ENCODE measurements around the gene TBATA. TPM values are rescaled to one million over a fixed set of nuclear protein-coding genes. Genes with fewer than 3 reads are reported as not detected.

TBATA gene
- total RNA-seq, 1 experiment from 2014 or later = not detected

DNA sequence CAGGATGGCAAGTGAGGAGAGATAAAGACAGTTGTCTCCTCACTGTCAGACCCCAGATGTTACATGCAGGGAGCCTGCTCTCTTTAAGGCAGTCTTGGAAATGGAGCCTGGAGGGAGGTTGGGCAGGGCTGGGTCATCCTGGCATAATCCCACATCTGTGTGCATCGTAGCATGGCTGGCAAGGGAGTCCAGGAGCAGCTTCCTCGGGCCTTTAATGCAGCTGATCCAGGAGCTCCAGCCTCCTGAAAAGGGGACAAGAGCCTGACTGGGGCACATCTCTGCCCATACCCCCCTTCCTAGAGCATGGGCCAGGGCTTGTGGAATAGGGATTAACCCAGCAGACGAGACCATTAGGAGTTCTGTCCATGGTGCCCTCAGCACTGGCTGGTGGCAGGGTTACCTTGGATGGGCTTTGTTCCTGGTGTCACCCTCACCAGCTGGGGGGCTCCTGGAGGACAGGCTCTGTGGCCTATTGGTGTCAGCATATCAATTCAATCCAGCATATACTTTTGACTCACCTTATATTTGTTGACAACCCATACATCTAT is 34.9 kb downstream of the TBATA start:
- H3K9me2 ChIP-seq (replicated peaks; ENCODE audit: low read length) = no peaks in the 10 kb centered on the region
- intact Hi-C loops (cut with micrococcal nuclease) = no loop called here
- TF ChIP-seq, protein P1, sequence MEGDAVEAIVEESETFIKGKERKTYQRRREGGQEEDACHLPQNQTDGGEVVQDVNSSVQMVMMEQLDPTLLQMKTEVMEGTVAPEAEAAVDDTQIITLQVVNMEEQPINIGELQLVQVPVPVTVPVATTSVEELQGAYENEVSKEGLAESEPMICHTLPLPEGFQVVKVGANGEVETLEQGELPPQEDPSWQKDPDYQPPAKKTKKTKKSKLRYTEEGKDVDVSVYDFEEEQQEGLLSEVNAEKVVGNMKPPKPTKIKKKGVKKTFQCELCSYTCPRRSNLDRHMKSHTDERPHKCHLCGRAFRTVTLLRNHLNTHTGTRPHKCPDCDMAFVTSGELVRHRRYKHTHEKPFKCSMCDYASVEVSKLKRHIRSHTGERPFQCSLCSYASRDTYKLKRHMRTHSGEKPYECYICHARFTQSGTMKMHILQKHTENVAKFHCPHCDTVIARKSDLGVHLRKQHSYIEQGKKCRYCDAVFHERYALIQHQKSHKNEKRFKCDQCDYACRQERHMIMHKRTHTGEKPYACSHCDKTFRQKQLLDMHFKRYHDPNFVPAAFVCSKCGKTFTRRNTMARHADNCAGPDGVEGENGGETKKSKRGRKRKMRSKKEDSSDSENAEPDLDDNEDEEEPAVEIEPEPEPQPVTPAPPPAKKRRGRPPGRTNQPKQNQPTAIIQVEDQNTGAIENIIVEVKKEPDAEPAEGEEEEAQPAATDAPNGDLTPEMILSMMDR (conservative IDR thresholded peaks at IDR 0.05; ENCODE audit: low read depth, low read length) = no peak
- no peak for TF ChIP-seq EZH2phosphoT487 (IDR thresholded peaks at IDR 0.05; ENCODE audit: borderline replicate concordance, low read length)
- no peak for TF ChIP-seq EZH2 (IDR thresholded peaks at IDR 0.05; ENCODE audit: low read length, unreplicated experiment)
- H4K20me1 ChIP-seq (ENCODE audit: low read length) = no peaks in the 10 kb centered on the region
- no peaks in the 10 kb centered on the region for H3K79me2 ChIP-seq (ENCODE audit: low read length)
- no peak overlapping the region for H2AFZ ChIP-seq (ENCODE audit: low read length)
- no TSS peak for BruUV-seq (replicated peaks)
- ChIA-PET POLR2A (ENCODE audit: unreplicated experiment) (no interaction called here), CTCF (no interaction called here)
- H3F3A ChIP-seq (ENCODE audit: low read length, unreplicated experiment) = no peaks in the 10 kb centered on the region
- H3K4me3 ChIP-seq (ENCODE audit: low read length) = no peak overlapping the region
- H3K27ac ChIP-seq (ENCODE audit: low read length) = no peak overlapping the region
- H3K36me3 ChIP-seq (ENCODE audit: low read depth, low read length) = no peaks in the 10 kb centered on the region
- DNase-seq = no peak
- no peaks in the 10 kb centered on the region for H3K9me3 ChIP-seq (ENCODE audit: low read length)
- no peak overlapping the region for H3K4me2 ChIP-seq (ENCODE audit: low read length)
- no peaks in the 10 kb centered on the region for H3K4me1 ChIP-seq (ENCODE audit: insufficient read depth, low read length)
- no peak overlapping the region for H3K9ac ChIP-seq (ENCODE audit: low read length)
- H3K27me3 ChIP-seq (ENCODE audit: low read length) = no peaks in the 10 kb centered on the region
- no peak for ATAC-seq

DNA sequence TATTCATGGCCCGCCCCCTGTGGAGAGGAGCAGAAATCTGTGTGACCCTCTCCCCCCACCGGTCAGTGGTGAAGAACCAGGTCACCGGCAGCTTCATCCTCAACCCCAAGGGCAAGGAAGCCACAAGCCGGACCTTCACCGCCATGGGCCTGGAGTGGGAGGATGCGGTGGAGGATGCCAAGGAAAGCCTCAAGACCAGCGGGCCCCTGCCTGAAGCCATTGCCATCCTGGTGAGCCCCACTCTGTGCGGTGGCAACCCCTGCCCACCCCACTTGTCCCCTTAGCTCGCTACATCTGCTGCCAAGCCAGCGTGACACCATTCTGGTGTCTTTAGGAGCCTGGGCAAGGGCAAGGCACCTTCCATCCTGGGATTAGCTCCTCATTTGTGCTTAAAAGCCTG is 35.4 kb downstream of the TBATA start:
- no peak overlapping the region for H3K27ac ChIP-seq (ENCODE audit: low read length)
- no peaks in the 10 kb centered on the region for H4K20me1 ChIP-seq (ENCODE audit: low read length)
- no TSS peak for BruUV-seq (replicated peaks)
- no peaks in the 10 kb centered on the region for H3K4me1 ChIP-seq (ENCODE audit: insufficient read depth, low read length)
- no peaks in the 10 kb centered on the region for H3K79me2 ChIP-seq (ENCODE audit: low read length)
- ChIA-PET POLR2A (ENCODE audit: unreplicated experiment) (no interaction called here), CTCF (no interaction called here)
- no peaks in the 10 kb centered on the region for H3K9me2 ChIP-seq (replicated peaks; ENCODE audit: low read length)
- H3K9me3 ChIP-seq (ENCODE audit: low read length) = no peaks in the 10 kb centered on the region
- no peak overlapping the region for H3K4me2 ChIP-seq (ENCODE audit: low read length)
- no peak overlapping the region for H3K4me3 ChIP-seq (ENCODE audit: low read length)
- H3K9ac ChIP-seq (ENCODE audit: low read length) = no peak overlapping the region
- H2AFZ ChIP-seq (ENCODE audit: low read length) = no peak overlapping the region
- H3K27me3 ChIP-seq (ENCODE audit: low read length) = no peaks in the 10 kb centered on the region
- intact Hi-C loops (cut with micrococcal nuclease) = no loop called here
- ATAC-seq = no peak
- DNase-seq = no peak
- H3K36me3 ChIP-seq (ENCODE audit: low read depth, low read length) = no peaks in the 10 kb centered on the region
- H3F3A ChIP-seq (ENCODE audit: low read length, unreplicated experiment) = no peaks in the 10 kb centered on the region
- TF ChIP-seq, protein P1 (conservative IDR thresholded peaks at IDR 0.05; ENCODE audit: low read depth, low read length) = no peak
- TF ChIP-seq EZH2 (IDR thresholded peaks at IDR 0.05; ENCODE audit: low read length, unreplicated experiment) = no peak
- no peak for TF ChIP-seq EZH2phosphoT487 (IDR thresholded peaks at IDR 0.05; ENCODE audit: borderline replicate concordance, low read length)

DNA sequence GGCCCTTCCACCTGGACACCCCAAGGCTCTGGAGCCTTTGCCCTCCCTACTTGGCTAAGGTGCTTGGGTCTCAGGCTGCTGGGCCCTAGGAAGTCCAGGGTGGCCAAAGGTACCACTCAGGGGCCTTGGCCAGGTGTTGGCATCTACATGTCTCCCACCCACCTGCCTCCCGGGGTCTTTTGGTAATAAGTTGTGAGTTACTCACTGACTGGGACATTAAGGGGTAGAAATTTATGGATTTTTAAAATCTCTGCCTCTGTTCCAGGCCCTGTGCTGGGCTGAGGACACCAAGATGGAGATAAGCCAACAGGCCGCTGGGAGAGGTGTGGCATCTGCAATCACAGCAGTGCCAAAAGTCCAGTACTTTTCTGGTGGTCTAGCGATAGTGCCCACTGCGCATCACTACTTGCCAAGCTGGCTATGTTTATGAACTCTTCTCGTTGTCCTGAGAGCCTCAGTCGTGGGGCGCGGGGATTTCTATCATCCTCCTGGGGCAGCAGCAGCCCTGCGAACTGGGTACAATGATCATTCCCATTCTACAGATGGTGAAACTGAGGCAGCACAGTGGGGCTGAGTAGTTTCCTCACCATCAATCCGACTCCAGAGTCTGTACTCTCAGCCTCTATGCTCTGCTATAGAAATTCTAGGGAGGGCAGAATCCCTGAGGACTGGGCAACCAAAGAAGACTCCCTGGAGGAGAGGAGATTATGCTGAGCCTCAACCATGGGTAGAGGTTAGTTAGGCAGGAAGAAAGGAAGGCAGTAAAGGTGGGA is 36.2 kb downstream of the TBATA start:
- H3K27me3 ChIP-seq (ENCODE audit: low read length) = no peaks in the 10 kb centered on the region
- no peak overlapping the region for H3K4me3 ChIP-seq (ENCODE audit: low read length)
- H3F3A ChIP-seq (ENCODE audit: low read length, unreplicated experiment) = no peaks in the 10 kb centered on the region
- no peak overlapping the region for H3K4me2 ChIP-seq (ENCODE audit: low read length)
- DNase-seq = no peak
- no peak overlapping the region for H3K9ac ChIP-seq (ENCODE audit: low read length)
- H3K4me1 ChIP-seq (ENCODE audit: insufficient read depth, low read length) = no peaks in the 10 kb centered on the region
- TF ChIP-seq, protein P1 (conservative IDR thresholded peaks at IDR 0.05; ENCODE audit: low read depth, low read length) = no peak
- TF ChIP-seq EZH2phosphoT487 (IDR thresholded peaks at IDR 0.05; ENCODE audit: borderline replicate concordance, low read length) = no peak
- TF ChIP-seq EZH2 (IDR thresholded peaks at IDR 0.05; ENCODE audit: low read length, unreplicated experiment) = no peak
- no peak for ATAC-seq
- intact Hi-C loops (cut with micrococcal nuclease) = no loop called here
- H3K79me2 ChIP-seq (ENCODE audit: low read length) = no peaks in the 10 kb centered on the region
- no TSS peak for BruUV-seq (replicated peaks)
- POLR2A ChIA-PET (ENCODE audit: unreplicated experiment) = no interaction called here
- no peaks in the 10 kb centered on the region for H3K36me3 ChIP-seq (ENCODE audit: low read depth, low read length)
- H3K9me2 ChIP-seq (replicated peaks; ENCODE audit: low read length) = no peaks in the 10 kb centered on the region
- H4K20me1 ChIP-seq (ENCODE audit: low read length) = no peaks in the 10 kb centered on the region
- no peak overlapping the region for H2AFZ ChIP-seq (ENCODE audit: low read length)
- H3K27ac ChIP-seq (ENCODE audit: low read length) = no peak overlapping the region
- no peaks in the 10 kb centered on the region for H3K9me3 ChIP-seq (ENCODE audit: low read length)
- CTCF ChIA-PET = no interaction called here

Data from PC-3 (cell line).